GM19324 (cell line): ENCODE data around the gene PPP1R26.
"Not testable (repeated sequence)": the region's sequence is repeated elsewhere in the genome, so short reads cannot be mapped to it uniquely, and the experiment has no call there.

Experiments
- ATAC-seq: cut with Tn5 transposase; IDR thresholded peaks from one replicate; pipeline ENCODE4 v1.9.1; 2021; ENCODE audit warnings: mild to moderate bottlenecking, moderate library complexity; ENCODE audit not compliant: unreplicated experiment, low FRiP score

PPP1R26 gene

GRCh38 chr9:135519179-135519971 lies 39.8 kb downstream of the PPP1R26 start:
- no peak for ATAC-seq

GRCh38 chr9:135520916-135521607 lies 41.5 kb downstream of the PPP1R26 start, which contains the start of gene LCN1:
TSS of gene LCN1 (plus strand) at chr9:135521440. CDS start at chr9:135521498, 58 bp downstream.
- no peak for ATAC-seq

- no peak for ATAC-seq
Measured at GRCh38 chr9:135521608-135522095, 42.1 kb downstream of the PPP1R26 start.

- ATAC-seq, result no peak
Measured at GRCh38 chr9:135522137-135522877, 42.7 kb downstream of the PPP1R26 start.

- ATAC-seq, result no peak
Measured at GRCh38 chr9:135522931-135523330, 43.3 kb downstream of the PPP1R26 start.

- ATAC-seq, result no peak
Measured at GRCh38 chr9:135523521-135524129, 44.0 kb downstream of the PPP1R26 start.

- no peak for ATAC-seq
Measured at GRCh38 chr9:135524130-135524861, 44.7 kb downstream of the PPP1R26 start.

- ATAC-seq, result no peak
Measured at GRCh38 chr9:135525241-135526088, 45.9 kb downstream of the PPP1R26 start.

GRCh38 chr9:135526089-135526729 lies 46.6 kb downstream of the PPP1R26 start:
- no peak for ATAC-seq

GRCh38 chr9:135526730-135527571 lies 47.4 kb downstream of the PPP1R26 start:
- no peak for ATAC-seq

- not testable (repeated sequence) for ATAC-seq
Measured at GRCh38 chr9:135528842-135529435, 49.4 kb downstream of the PPP1R26 start.

- no peak for ATAC-seq
Measured at GRCh38 chr9:135530146-135530545, 50.6 kb downstream of the PPP1R26 start.

GRCh38 chr9:135531096-135531495 lies 51.5 kb downstream of the PPP1R26 start:
- ATAC-seq, result no peak

GRCh38 chr9:135533113-135533512 lies 53.5 kb downstream of the PPP1R26 start:
- no peak for ATAC-seq

GRCh38 chr9:135533674-135534073 lies 54.1 kb downstream of the PPP1R26 start:
- ATAC-seq, result no peak

GRCh38 chr9:135534192-135534711 lies 54.7 kb downstream of the PPP1R26 start:
- ATAC-seq, result not testable (repeated sequence)

- ATAC-seq, result not testable (repeated sequence)
Measured at GRCh38 chr9:135534826-135535225, 55.2 kb downstream of the PPP1R26 start.
